Astrocyte (in vitro differentiated cells and primary cell): ENCODE data around the gene HEXD.

Source experiments
- EZH2 ChIP-seq: IDR thresholded peaks from 2 replicates; pipeline ENCODE4 v1.6.1; 2012; ENCODE audit warnings: mild to moderate bottlenecking, low read length, inconsistent platforms; ENCODE audit not compliant: insufficient read depth
- TF ChIP-seq, protein P1 (sequence below): IDR thresholded peaks from 2 replicates; pipeline ENCODE4 v1.5.1; 2011; ENCODE audit warnings: low read depth, mild to moderate bottlenecking, inconsistent platforms, low read length, moderate library complexity; ENCODE audit not compliant: insufficient read depth

DNA sequence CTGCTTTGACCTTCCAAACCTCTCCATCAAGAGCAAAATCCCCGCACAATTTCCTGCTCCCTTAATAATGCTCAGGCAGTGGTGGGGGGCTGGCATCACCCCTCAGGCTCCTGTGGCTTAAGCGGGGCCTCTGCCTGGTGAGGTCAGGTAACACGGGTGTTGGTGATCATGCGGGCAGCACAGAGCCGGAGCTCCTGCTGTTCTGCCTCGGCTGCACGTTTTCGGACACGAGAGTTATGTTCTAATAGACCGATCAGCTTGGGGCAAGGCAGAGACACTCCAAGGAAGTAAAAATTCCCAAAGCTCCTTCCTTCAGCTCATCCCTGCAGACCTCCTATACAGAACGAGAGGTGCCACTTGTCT lies 46.4 kb downstream of the HEXD start:
- TF ChIP-seq, protein P1, sequence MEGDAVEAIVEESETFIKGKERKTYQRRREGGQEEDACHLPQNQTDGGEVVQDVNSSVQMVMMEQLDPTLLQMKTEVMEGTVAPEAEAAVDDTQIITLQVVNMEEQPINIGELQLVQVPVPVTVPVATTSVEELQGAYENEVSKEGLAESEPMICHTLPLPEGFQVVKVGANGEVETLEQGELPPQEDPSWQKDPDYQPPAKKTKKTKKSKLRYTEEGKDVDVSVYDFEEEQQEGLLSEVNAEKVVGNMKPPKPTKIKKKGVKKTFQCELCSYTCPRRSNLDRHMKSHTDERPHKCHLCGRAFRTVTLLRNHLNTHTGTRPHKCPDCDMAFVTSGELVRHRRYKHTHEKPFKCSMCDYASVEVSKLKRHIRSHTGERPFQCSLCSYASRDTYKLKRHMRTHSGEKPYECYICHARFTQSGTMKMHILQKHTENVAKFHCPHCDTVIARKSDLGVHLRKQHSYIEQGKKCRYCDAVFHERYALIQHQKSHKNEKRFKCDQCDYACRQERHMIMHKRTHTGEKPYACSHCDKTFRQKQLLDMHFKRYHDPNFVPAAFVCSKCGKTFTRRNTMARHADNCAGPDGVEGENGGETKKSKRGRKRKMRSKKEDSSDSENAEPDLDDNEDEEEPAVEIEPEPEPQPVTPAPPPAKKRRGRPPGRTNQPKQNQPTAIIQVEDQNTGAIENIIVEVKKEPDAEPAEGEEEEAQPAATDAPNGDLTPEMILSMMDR: no peak
- no peak for TF ChIP-seq EZH2
